GM12873 (cell line): Measurements from ENCODE around the gene MAGEA8.

ENCODE experiments used
- TF ChIP-seq, protein P1 (sequence below): IDR thresholded peaks from 2 replicates; pipeline ENCODE4 v1.5.1; 2012; ENCODE audit warnings: low read depth, mild to moderate bottlenecking, moderate library complexity, low read length, control low read depth; ENCODE audit not compliant: insufficient read depth; ENCODE audit errors: missing control alignments

The MAGEA8 gene, protein sequence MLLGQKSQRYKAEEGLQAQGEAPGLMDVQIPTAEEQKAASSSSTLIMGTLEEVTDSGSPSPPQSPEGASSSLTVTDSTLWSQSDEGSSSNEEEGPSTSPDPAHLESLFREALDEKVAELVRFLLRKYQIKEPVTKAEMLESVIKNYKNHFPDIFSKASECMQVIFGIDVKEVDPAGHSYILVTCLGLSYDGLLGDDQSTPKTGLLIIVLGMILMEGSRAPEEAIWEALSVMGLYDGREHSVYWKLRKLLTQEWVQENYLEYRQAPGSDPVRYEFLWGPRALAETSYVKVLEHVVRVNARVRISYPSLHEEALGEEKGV

DNA sequence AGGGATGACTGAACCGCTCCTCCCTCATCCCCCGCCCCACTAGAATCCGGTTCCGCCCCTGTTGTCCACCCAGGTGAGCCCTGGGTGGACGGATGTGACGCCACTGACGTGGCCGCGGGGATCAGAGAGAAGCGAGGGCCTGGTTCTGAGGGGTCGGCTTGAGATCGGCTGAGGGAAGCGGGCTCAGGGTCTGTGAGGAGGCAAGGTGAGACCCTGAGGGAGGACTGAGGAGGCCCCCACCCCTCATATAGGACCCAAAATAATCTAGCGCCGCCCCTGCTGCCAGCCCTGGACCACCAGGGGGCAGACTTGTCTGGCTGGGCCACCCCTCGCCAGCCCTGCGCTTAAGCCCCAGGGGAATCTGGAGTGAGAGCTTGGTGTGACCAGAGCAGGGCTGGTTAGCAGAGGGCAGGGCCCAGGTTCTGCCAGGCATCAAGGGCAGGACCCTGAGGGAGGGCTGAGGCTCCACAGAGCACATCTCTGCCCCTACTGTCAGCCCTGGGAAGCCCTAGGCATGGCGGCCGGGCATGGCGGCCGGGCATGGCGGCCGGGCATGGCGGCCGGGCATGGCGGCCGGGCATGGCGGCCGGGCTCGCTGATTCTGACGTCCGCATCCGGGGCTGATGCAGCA, at the start of gene MAGEA8:
MAGEA8 (plus strand) TSS at position 103 of the 631 bp plus-strand sequence. CDS start 3,090 bp downstream, outside the sequence.
- TF ChIP-seq, protein P1, sequence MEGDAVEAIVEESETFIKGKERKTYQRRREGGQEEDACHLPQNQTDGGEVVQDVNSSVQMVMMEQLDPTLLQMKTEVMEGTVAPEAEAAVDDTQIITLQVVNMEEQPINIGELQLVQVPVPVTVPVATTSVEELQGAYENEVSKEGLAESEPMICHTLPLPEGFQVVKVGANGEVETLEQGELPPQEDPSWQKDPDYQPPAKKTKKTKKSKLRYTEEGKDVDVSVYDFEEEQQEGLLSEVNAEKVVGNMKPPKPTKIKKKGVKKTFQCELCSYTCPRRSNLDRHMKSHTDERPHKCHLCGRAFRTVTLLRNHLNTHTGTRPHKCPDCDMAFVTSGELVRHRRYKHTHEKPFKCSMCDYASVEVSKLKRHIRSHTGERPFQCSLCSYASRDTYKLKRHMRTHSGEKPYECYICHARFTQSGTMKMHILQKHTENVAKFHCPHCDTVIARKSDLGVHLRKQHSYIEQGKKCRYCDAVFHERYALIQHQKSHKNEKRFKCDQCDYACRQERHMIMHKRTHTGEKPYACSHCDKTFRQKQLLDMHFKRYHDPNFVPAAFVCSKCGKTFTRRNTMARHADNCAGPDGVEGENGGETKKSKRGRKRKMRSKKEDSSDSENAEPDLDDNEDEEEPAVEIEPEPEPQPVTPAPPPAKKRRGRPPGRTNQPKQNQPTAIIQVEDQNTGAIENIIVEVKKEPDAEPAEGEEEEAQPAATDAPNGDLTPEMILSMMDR = peak; percentile 51

GRCh38 chrX:149831473-149831872, 49.5 kb upstream of the MAGEA8 start:
- TF ChIP-seq, protein P1 = peak; percentile 17

- TF ChIP-seq, protein P1 = no peak
Observed at GRCh38 chrX:149837167-149837566, 43.8 kb upstream of the MAGEA8 start.

DNA sequence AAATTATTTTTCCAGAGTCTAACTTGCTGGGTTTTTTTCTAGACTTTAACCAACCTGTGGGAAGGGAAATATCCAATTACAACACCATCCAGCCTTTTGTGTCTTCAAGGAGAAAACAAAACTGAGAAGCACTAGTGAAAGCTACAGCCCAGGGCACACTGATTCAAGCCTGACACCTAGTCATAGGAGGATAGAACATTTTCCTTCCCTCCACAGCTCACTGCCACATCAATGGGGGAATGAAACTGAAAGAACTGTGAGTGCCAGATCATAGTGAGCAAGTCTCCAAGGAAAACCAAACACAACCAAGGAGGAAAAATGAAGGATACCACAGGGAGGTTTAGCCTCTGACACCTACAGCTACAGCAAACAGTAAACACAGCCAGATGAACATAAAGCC, 43.3 kb upstream of the MAGEA8 start:
- TF ChIP-seq, protein P1 = no peak

DNA sequence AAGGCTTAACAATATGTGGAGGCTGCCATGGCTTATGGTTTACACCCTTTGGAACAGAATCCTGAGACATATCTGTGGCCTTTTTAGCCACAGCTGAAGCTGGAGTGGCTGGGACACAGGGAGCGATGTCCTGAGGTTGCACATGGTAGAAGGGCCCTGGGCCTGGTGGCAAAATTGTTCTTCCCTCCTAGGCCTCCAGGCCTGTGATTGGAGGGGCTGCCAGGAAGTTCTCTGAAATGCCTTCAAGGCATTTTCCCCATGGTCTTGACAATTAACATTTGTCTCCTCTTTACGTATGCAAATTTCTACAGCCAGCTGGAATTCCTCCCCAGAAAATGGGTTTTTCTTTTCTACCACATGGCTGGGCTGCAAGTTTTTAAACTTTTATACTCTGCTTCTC, 39.1 kb upstream of the MAGEA8 start:
- TF ChIP-seq, protein P1 = no peak

GRCh38 chrX:149845385-149845784, 35.6 kb upstream of the MAGEA8 start:
- TF ChIP-seq, protein P1 = no peak

DNA sequence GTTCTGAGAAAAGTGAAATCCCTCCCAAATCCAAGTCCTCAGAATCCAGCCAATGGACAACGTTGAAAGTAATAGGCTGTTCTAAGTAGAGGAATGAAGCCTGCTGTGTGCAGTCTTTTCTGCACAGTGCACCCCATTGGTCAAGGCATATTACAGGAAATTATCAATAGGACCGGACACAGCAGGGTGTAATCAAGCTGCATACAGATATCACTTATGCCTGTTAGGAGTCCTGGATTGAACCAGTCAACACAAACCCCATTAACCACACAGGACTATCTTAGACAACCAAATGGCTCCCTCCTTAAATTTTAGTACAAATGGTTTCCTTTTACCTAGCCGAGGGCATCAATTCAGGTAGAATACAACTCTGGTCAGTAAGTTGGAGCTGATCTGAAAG, 34.2 kb upstream of the MAGEA8 start:
- TF ChIP-seq, protein P1 = no peak
